HTR-8/SVneo (cell line): ENCODE results near the gene CASQ2.
A peak's percentile ranks its signal among the peaks of the same experiment; 100 is the strongest.

ENCODE experiments used
- DNase-seq: peaks from one replicate; pipeline ENCODE4 v3.0.0; 2011; ENCODE audit warnings: low spot score, mixed read lengths; ENCODE audit not compliant: insufficient read length
- FAIRE-seq: peaks from 2 replicates; lab custom pipeline; 2011; peaks lifted over from hg19 to GRCh38; lab: Jason Lieb, UNC

The CASQ2 gene

GRCh38 chr1:115669886-115670285 lies 98.6 kb downstream of the CASQ2 start:
- FAIRE-seq = no peak
- no peak for DNase-seq

- no peak for FAIRE-seq
- peak; percentile 22 for DNase-seq
These were observed 99.4 kb downstream of the CASQ2 start for GRCh38 chr1:115669002-115669673.

GRCh38 chr1:115668579-115668978 lies 99.9 kb downstream of the CASQ2 start:
- DNase-seq (no peak), FAIRE-seq (no peak)

GRCh38 chr1:115666702-115667101 lies 101.8 kb downstream of the CASQ2 start:
- FAIRE-seq (no peak), DNase-seq (no peak)

- FAIRE-seq (no peak), DNase-seq (no peak)
These were observed 102.3 kb downstream of the CASQ2 start for GRCh38 chr1:115666206-115666605.

GRCh38 chr1:115665319-115666096 lies 103.0 kb downstream of the CASQ2 start:
- FAIRE-seq = no peak
- no peak for DNase-seq

- no peak for DNase-seq
- FAIRE-seq = no peak
These were observed 107.4 kb downstream of the CASQ2 start for GRCh38 chr1:115661157-115661556.

GRCh38 chr1:115660151-115660550 lies 108.4 kb downstream of the CASQ2 start:
- FAIRE-seq = no peak
- no peak for DNase-seq

GRCh38 chr1:115658646-115659045 lies 109.9 kb downstream of the CASQ2 start:
- FAIRE-seq (no peak), DNase-seq (no peak)

GRCh38 chr1:115656461-115657077 lies 111.9 kb downstream of the CASQ2 start:
- FAIRE-seq (no peak), DNase-seq (no peak)

- FAIRE-seq (no peak), DNase-seq (no peak)
These were observed 112.6 kb downstream of the CASQ2 start for GRCh38 chr1:115655916-115656315.

- DNase-seq (no peak), FAIRE-seq (no peak)
These were observed 113.2 kb downstream of the CASQ2 start for GRCh38 chr1:115655306-115655663.

GRCh38 chr1:115654663-115655305 lies 113.7 kb downstream of the CASQ2 start:
- FAIRE-seq (no peak), DNase-seq (no peak)

GRCh38 chr1:115654125-115654524 lies 114.4 kb downstream of the CASQ2 start:
- no peak for DNase-seq
- no peak for FAIRE-seq

GRCh38 chr1:115652236-115652788 lies 116.2 kb downstream of the CASQ2 start:
- FAIRE-seq (no peak), DNase-seq (no peak)

- DNase-seq (no peak), FAIRE-seq (no peak)
These were observed 117.1 kb downstream of the CASQ2 start for GRCh38 chr1:115651391-115651790.

- FAIRE-seq (no peak), DNase-seq (no peak)
These were observed 117.6 kb downstream of the CASQ2 start for GRCh38 chr1:115650961-115651360.
